Measurements from ENCODE around the gene TNFSF13.
A peak's percentile ranks its signal among the peaks of the same experiment; 100 is the strongest.

The TNFSF13 gene

GRCh38 chr17:7558544-7559319, at the start of gene TNFSF13:
TSS of gene TNFSF13 (plus strand) at chr17:7558750. CDS start at chr17:7559040, 290 bp downstream.
- DNase-seq (ENCODE audit: low read depth, low spot score), result no peak
- H3K27ac ChIP-seq, result peak within 1 kb of the TSS; percentile 70

GRCh38 chr17:7508846-7509245, 49.7 kb upstream of the TNFSF13 start:
- DNase-seq (ENCODE audit: low read depth, low spot score), result no peak
- H3K27ac ChIP-seq, result no peak overlapping the region

- no peak overlapping the region for H3K27ac ChIP-seq
- DNase-seq (ENCODE audit: low read depth, low spot score), result no peak
These were observed 48.6 kb upstream of the TNFSF13 start for GRCh38 chr17:7509937-7510336.

- H3K27ac ChIP-seq, result no peak overlapping the region
- DNase-seq (ENCODE audit: low read depth, low spot score), result no peak
These were observed 47.4 kb upstream of the TNFSF13 start for GRCh38 chr17:7511108-7511507.

- no peak for DNase-seq (ENCODE audit: low read depth, low spot score)
- H3K27ac ChIP-seq, result no peak overlapping the region
These were observed 46.4 kb upstream of the TNFSF13 start for GRCh38 chr17:7512105-7512504.

GRCh38 chr17:7512824-7513540, 45.6 kb upstream of the TNFSF13 start:
- no peak overlapping the region for H3K27ac ChIP-seq
- DNase-seq (ENCODE audit: low read depth, low spot score), result no peak

- no peak overlapping the region for H3K27ac ChIP-seq
- DNase-seq (ENCODE audit: low read depth, low spot score), result no peak
These were observed 44.6 kb upstream of the TNFSF13 start for GRCh38 chr17:7513850-7514419.

- no peak overlapping the region for H3K27ac ChIP-seq
- no peak for DNase-seq (ENCODE audit: low read depth, low spot score)
These were observed 42.5 kb upstream of the TNFSF13 start for GRCh38 chr17:7515911-7516610.

GRCh38 chr17:7523033-7523432, 35.5 kb upstream of the TNFSF13 start:
- no peak for DNase-seq (ENCODE audit: low read depth, low spot score)
- H3K27ac ChIP-seq, result no peak overlapping the region

- DNase-seq (ENCODE audit: low read depth, low spot score), result no peak
- H3K27ac ChIP-seq, result no peak overlapping the region
These were observed 29.7 kb upstream of the TNFSF13 start for GRCh38 chr17:7528842-7529241.

- DNase-seq (ENCODE audit: low read depth, low spot score), result no peak
- H3K27ac ChIP-seq, result no peak overlapping the region
These were observed 28.3 kb upstream of the TNFSF13 start for GRCh38 chr17:7530023-7530900.

- DNase-seq (ENCODE audit: low read depth, low spot score), result no peak
- H3K27ac ChIP-seq, result no peak overlapping the region
These were observed 20.5 kb upstream of the TNFSF13 start for GRCh38 chr17:7538050-7538449.

GRCh38 chr17:7538891-7539545, 19.5 kb upstream of the TNFSF13 start:
- no peak overlapping the region for H3K27ac ChIP-seq
- DNase-seq (ENCODE audit: low read depth, low spot score), result no peak

GRCh38 chr17:7541074-7541621, 17.4 kb upstream of the TNFSF13 start:
- H3K27ac ChIP-seq, result no peak overlapping the region
- no peak for DNase-seq (ENCODE audit: low read depth, low spot score)

- DNase-seq (ENCODE audit: low read depth, low spot score), result no peak
- H3K27ac ChIP-seq, result no peak overlapping the region
These were observed 13.6 kb upstream of the TNFSF13 start for GRCh38 chr17:7544911-7545310.

GRCh38 chr17:7548585-7549400, 9.8 kb upstream of the TNFSF13 start, which contains the start of gene TNFSF12:
TSS of gene TNFSF12 (plus strand) at chr17:7549058. CDS start at chr17:7549154, 96 bp downstream.
- no peak for DNase-seq (ENCODE audit: low read depth, low spot score)
- H3K27ac ChIP-seq, result no peak within 1 kb of the TSS

- no peak for DNase-seq (ENCODE audit: low read depth, low spot score)
- H3K27ac ChIP-seq, result no peak overlapping the region
These were observed 9.0 kb upstream of the TNFSF13 start for GRCh38 chr17:7549401-7550055.

- H3K27ac ChIP-seq, result no peak overlapping the region
- no peak for DNase-seq (ENCODE audit: low read depth, low spot score)
These were observed 8.2 kb upstream of the TNFSF13 start for GRCh38 chr17:7550344-7550743.
